Hindlimb muscle (tissue), 1 donor: ENCODE data around the gene SCAF4. TPM values are rescaled to one million over a fixed set of nuclear protein-coding genes. Genes with fewer than 3 reads are reported as not detected.
"Not testable (repeated sequence)": the region's sequence is repeated elsewhere in the genome, so short reads cannot be mapped to it uniquely, and the experiment has no call there.

Experiments used
- DNase-seq: peaks from one replicate; pipeline ENCODE4 v3.0.0-alpha.2; 2013
- polyA plus RNA-seq: library from polyadenylated mRNA; unstranded; fragments of 120-200 nt; gene quantifications from one replicate; pipeline ENCODE4 v1.2.1, GENCODE V29; 2013; ENCODE audit not compliant: insufficient read length

Gene SCAF4
- polyA plus RNA-seq, 1 donor: 25.1 TPM

DNA sequence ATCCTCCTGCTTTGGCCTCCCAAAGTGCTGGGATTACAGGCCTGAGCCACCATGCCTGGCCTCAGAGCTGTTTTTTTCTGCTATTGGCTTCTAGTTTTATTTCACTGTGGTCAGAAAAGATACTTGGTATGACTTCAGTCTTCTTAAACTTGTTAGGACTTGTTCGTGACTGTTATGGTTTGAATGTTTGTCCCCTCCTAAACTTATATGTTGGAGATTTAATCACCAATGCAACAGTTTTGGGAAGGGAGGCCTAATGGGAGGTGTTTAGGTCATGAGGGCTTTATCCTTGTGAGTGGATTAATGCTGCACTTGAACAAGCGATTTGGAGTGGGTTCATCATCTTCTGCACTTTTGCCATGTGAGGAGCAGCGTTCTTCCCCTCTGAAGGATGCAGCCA, 96.9 kb downstream of the SCAF4 start:
- no peak for DNase-seq

DNA sequence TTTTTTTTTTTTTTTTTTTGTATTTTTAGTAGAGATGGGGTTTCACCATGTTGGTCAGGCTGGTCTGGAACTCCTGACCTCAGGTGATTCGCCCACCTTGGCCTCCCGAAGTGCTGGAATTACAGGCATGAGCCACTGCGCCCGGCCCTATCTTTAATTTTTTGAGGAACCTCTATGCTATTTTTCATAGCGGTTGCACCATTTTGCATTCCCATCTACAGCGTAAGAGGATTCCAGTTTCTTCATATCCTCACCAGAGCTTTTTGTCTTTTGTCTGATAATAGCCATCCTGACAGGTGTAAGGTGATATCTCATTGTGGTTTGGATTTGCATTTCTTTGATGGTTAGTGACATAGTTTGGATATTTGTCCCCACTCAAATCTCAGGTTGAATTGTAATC, 100.0 kb downstream of the SCAF4 start:
- not testable (repeated sequence) for DNase-seq

DNA sequence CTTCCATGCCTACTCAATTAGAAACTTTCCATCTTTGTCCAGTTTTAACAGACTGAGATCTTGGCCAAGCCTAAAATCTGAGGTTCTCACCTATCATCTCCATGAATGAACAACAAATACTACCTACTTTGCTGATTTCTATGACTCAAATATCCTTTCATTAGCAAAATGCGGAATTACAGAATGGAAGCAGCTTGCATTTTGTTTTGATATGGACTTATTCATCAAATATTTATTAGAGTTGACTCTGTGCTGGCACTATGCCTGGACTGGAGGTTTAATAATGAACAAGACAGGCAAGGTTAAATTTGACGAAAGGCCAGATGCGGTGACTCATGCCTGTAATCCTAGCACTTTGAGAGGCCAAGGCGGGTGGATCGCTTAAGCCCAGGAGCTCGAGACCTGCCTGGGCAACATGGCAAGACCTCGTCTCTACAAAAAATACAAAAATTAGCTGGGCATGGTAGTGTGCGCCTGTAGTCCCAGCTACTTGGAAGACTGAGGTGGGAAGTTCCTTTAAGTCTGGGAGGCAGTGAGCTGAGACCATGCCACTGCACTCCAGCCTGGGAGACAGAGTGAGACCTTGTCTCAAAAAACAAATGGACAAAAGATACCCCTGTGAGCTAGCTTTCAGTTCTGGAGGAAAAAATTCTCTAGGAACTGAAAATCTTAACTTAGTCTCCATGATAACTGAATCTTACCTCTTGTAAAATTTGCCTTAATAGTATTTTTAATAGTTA, 101.8 kb downstream of the SCAF4 start:
- no peak for DNase-seq

DNA sequence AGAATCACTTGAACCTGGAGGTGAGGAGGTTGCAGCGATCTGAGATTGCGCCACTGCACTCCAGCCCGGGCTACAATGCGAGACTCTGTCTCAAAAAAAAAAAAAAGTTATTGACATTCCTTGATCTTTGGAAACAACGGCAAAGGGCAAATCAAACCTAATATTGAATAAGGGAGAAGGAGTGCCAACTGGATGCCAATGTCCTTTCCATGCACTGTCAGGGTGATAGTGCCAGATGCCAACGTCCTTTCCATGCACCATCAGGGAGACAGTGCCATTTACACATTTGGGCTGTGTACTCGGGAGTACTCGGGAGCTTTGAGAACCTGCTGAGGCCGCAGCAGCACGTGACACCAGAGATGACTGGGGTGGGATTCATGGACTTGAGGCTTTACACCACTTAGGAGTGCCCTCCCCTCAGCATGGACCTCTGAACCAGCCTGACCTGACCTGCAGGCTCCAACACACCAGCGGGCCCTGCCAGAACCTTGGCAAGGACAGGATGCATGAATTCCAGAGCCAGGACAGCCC, 106.9 kb downstream of the SCAF4 start:
- no peak for DNase-seq

DNA sequence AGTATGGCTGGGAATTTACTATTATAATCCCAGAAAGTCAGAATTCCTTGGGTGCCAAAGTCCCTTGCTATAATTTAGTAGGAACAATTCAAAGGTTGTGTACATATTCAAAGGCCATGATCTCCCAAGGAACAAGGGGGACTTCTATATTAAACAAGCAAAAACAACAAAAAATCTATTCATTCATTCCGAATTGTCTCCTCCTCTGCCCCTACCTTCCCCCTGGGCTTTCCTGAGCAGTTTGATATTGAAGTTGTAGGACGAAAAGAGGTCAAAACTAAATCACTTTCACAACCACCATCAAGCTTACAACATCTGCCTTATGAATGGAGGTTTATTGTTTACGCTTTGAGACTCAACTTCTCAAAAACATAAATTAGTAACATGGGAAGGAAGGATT, 107.7 kb downstream of the SCAF4 start:
- no peak for DNase-seq

DNA sequence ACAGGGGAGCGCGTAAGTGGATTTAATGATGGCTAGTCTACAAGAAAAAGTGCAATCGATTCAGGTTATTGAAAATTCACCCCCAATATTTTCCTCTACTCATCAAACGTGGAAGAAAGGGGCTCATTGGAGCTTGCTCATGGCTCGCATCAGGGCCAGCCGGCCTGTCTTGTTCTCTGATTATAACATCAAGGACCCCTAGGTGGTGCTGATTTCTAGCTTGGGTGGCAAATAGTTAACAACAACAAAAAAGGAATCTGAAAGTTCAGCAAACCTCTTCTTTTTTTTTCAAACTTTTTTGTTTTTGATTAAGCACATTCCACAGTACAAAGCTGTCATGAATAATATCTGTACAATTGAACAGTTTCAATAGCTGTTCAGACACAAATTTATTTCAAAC, 108.3 kb downstream of the SCAF4 start:
- no peak for DNase-seq

DNA sequence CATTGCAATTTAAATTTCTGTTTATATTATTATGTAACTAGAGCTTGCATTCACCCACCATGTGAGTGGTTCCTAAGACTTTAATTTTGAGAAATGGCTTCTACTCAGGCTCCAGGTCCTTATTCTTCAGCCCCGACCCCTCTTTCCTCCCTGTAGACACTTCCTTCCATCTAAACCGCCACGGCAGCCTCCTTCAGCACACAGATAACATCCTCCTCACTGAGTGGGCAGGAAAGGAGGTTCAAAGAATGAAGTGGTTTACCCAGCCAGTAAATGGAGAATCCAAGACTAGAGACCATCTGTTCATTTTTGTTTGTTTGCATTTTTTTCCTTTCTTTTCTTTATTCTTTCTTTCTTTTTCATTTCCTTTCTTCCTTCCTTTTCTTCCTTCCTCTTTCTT, 109.5 kb downstream of the SCAF4 start:
- no peak for DNase-seq

Other genes starting within 250 kb of the SCAF4 start
- gene SOD1, start 72.4 kb downstream of the SCAF4 start, polyA plus RNA-seq: 106 TPM
- 6.3 TPM for gene HUNK, start 140.9 kb upstream of the SCAF4 start, polyA plus RNA-seq